ENCODE results near the gene GSAP.

DNA sequence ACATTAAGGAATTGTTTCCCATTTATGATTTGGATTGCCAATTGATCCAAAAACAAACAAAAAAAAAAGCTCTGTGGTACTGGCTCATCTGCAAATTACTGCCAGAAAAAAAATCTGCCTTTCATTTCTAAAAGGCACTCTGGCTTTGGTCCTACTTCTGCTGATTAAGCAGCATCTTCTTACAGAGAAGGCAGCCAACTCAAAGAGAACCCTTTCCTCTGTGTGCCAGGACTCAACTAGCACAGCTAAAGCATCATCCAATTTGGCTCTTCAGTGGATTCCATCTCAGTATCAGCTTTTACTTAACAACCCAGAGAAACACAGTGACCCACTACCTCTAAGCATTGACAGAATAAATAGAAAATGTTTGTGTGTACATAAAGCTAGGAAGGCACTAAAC is 80.6 kb downstream of the GSAP start:
- TF ChIP-seq POLR2A (IDR thresholded peaks at IDR 0.05; ENCODE audit: extremely low read depth, insufficient read length) = no peak
- no peak for TF ChIP-seq MAX (IDR thresholded peaks at IDR 0.05; ENCODE audit: low read depth, low read length)
- TF ChIP-seq, protein P1, sequence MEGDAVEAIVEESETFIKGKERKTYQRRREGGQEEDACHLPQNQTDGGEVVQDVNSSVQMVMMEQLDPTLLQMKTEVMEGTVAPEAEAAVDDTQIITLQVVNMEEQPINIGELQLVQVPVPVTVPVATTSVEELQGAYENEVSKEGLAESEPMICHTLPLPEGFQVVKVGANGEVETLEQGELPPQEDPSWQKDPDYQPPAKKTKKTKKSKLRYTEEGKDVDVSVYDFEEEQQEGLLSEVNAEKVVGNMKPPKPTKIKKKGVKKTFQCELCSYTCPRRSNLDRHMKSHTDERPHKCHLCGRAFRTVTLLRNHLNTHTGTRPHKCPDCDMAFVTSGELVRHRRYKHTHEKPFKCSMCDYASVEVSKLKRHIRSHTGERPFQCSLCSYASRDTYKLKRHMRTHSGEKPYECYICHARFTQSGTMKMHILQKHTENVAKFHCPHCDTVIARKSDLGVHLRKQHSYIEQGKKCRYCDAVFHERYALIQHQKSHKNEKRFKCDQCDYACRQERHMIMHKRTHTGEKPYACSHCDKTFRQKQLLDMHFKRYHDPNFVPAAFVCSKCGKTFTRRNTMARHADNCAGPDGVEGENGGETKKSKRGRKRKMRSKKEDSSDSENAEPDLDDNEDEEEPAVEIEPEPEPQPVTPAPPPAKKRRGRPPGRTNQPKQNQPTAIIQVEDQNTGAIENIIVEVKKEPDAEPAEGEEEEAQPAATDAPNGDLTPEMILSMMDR (IDR thresholded peaks at IDR 0.05; ENCODE audit: low read depth, low read length) = no peak
- TF ChIP-seq MYC (IDR thresholded peaks at IDR 0.05; ENCODE audit: low read depth, low read length) = no peak
